NCI-H446 treated with DMSO at 0.1 percent for 48 hours (cell line): ENCODE results near the gene ESRP2.

ENCODE experiments used
- DNase-seq: peaks from one replicate; lab custom pipeline; 2025; lab: John Stamatoyannopoulos, UW

ESRP2 gene

GRCh38 chr16:68263559-68264127 is 27.7 kb upstream of the ESRP2 start:
- DNase-seq: no peak

DNA sequence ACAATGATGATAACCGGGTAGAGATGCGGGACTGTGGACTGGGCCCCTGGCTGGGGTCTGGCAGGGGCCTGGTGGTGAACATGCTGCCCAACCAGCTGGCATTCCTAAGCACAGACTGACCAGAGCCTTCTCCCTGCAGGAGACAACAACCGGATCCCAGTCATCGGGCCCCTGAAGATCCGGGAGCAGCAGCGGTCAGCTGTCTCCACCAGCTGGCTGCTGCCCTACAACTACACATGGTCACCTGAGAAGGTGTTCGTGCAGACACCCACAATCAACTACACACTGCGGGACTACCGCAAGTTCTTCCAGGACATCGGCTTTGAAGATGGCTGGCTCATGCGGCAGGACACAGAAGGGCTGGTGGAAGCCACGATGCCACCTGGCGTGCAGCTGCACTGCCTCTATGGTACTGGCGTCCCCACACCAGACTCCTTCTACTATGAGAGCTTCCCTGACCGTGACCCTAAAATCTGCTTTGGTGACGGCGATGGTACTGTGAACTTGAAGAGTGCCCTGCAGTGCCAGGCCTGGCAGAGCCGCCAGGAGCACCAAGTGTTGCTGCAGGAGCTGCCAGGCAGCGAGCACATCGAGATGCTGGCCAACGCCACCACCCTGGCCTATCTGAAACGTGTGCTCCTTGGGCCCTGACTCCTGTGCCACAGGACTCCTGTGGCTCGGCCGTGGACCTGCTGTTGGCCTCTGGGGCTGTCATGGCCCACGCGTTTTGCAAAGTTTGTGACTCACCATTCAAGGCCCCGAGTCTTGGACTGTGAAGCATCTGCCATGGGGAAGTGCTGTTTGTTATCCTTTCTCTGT is 23.3 kb upstream of the ESRP2 start:
- DNase-seq: no peak

- DNase-seq: no peak
Observed at GRCh38 chr16:68257906-68258800, 22.2 kb upstream of the ESRP2 start.

GRCh38 chr16:68257251-68257905 is 21.5 kb upstream of the ESRP2 start:
- DNase-seq: no peak

DNA sequence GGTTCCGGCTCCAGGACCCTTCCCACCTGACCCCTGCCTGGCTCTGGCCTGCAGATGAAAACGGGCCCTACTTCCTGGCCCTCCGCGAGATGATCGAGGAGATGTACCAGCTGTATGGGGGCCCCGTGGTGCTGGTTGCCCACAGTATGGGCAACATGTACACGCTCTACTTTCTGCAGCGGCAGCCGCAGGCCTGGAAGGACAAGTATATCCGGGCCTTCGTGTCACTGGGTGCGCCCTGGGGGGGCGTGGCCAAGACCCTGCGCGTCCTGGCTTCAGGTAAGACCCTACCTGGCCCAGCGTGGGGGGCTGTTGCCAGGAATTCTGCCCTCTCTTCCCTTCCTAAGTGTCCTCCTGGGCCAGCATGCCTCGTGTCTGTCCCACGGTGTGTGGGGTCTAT is 19.8 kb upstream of the ESRP2 start:
- no peak for DNase-seq

GRCh38 chr16:68253721-68254120 is 17.8 kb upstream of the ESRP2 start:
- no peak for DNase-seq

DNA sequence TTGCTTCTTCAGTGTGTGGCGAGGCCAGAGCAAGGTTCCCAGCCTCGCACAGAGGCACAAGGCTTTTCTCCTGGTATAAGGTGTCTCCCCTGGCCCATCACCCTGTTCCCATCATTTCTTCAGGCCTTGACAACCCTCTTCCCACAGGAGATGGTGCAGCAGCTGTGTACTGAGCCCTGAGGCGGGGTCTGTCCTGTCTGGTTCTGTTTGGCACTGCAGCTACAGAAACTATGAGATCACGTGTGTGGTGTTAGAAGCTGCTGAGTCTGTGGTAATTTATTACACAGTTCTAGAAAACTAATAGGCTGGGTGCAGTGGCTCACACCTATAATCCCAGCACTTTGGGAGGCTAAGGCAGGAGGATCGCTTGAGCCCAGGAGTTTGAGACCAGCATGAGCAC is 16.5 kb upstream of the ESRP2 start:
- no peak for DNase-seq

- DNase-seq: no peak
Observed at GRCh38 chr16:68251832-68252231, 15.9 kb upstream of the ESRP2 start.

DNA sequence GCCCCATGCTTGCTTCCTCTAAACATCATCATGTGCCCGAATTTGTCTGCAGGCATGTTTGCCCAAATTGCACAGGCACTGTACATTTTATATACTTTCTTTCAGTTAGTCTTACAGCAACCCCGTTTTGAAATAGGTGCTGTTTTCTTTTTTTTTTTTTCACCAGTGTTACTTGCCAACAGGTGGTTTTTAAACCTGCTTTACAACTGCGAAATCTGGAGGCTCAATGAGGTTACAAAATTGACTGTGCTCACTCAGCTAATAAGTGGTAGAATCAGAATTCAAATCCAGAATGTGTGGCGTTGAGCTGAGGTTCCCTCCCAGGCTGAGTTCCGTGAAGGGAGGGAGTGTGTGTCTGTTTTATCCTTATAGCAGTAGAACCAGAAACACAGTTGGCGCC is 15.0 kb upstream of the ESRP2 start:
- no peak for DNase-seq

- DNase-seq: no peak
Observed at GRCh38 chr16:68249371-68249770, 13.4 kb upstream of the ESRP2 start.

GRCh38 chr16:68247932-68248331 is 12.0 kb upstream of the ESRP2 start:
- no peak for DNase-seq

GRCh38 chr16:68247400-68247799 is 11.5 kb upstream of the ESRP2 start:
- DNase-seq: no peak

- no peak for DNase-seq
Observed at GRCh38 chr16:68246666-68247065, 10.7 kb upstream of the ESRP2 start.

- no peak for DNase-seq
Observed at GRCh38 chr16:68246121-68246520, 10.2 kb upstream of the ESRP2 start.

DNA sequence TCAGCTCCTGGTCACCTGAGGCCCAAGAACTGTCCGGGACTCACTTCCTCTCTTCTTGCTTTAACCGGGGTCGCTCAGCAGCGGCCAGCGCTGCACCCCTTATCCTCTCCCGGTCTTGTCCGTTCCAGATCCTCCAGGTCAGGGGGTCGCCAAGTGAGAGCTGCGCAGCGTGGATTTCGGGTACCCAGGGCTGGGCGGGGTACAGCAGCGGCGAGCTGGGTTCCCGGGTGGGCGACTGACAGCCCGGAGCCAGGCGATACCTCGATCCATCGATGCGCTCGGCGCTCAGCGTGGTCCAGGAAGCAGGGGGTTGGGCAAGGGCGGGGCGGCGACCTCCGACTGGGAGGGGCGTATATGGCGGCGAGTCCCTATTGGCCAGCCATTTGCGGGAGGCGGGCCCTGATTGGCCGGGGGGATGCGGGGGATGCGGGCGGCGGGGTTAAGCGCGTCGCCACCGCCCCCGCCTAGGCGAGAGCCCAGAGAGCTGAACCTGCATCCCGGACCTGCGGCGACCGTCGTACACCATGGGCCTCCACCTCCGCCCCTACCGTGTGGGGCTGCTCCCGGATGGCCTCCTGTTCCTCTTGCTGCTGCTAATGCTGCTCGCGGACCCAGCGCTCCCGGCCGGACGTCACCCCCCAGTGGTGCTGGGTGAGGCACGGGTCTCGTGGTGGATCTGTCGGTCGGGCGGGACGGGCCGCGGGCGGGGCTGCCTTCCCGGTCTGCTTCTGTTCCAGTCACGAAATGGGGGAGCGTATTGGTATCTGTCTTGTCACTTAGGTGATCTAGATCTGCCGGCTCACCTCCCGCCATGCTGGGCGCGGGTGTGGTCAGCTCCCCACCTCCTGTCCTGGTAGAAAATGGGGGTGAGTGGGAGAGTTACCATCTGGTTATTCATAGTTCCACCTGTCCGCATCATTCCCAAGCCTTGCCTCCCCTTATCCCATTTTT is 9.3 kb upstream of the ESRP2 start, which contains the start of gene PLA2G15:
PLA2G15 (plus strand) TSS at position 471 of the 951 bp plus-strand sequence; CDS start at position 525, 54 bp downstream.
- DNase-seq: peak; percentile 49

GRCh38 chr16:68244481-68244902 is 8.6 kb upstream of the ESRP2 start:
- DNase-seq: no peak

- no peak for DNase-seq
Observed at GRCh38 chr16:68242926-68243858, 7.3 kb upstream of the ESRP2 start.

- DNase-seq: no peak
Observed at GRCh38 chr16:68242085-68242484, 6.2 kb upstream of the ESRP2 start.

- DNase-seq: no peak
Observed at GRCh38 chr16:68238029-68238345, 2.1 kb upstream of the ESRP2 start.
